HepG2 (cell line): ENCODE results near the gene RALB. TPM values are rescaled to one million over a fixed set of nuclear protein-coding genes. Genes with fewer than 3 reads are reported as not detected.

Source experiments
- ASH2L ChIP-seq: fragments of 300-600, 200-600 bp; sonication (generic); IDR thresholded peaks from 2 replicates; pipeline ENCODE4 v1.7.0; 2017; ENCODE audit warnings: low read depth, mild to moderate bottlenecking, moderate library complexity, mixed read lengths, low read length; ENCODE audit not compliant: insufficient read length
- EHMT2 ChIP-seq: fragments of 200-600 bp; sonication (generic); IDR thresholded peaks from 2 replicates; pipeline ENCODE4 v1.7.0; 2017; ENCODE audit warnings: antibody characterized with exemption, low read depth, low read length, borderline replicate concordance
- HMG20A ChIP-seq: IDR thresholded peaks from 2 replicates; pipeline ENCODE4 v1.6.1; 2016; ENCODE audit warnings: borderline replicate concordance
- JDP2 ChIP-seq: sonication (generic); formaldehyde crosslinking; IDR thresholded peaks from 2 replicates; pipeline ENCODE4 v1.8.1; 2022; ENCODE audit warnings: missing genetic modification reagents, borderline replicate concordance
- KLF15 ChIP-seq: sonication (generic); formaldehyde crosslinking; IDR thresholded peaks from 2 replicates; pipeline ENCODE4 v1.8.1; 2023; ENCODE audit warnings: borderline replicate concordance, mild to moderate bottlenecking, inconsistent platforms, missing genetic modification reagents, mixed read lengths
- MAZ ChIP-seq, 2 experiments: sonication (generic) in 1 of 2; formaldehyde crosslinking in 1 of 2; IDR thresholded peaks; 2 replicates each; pipeline versions ENCODE4 v1.5.0 to v1.6.1; 2012 to 2020; ENCODE audit warnings: low read depth in 2 of 2, mild to moderate bottlenecking in 2 of 2, borderline replicate concordance in 1 of 2, improper control_type of control experiment in 1 of 2, low read length in 1 of 2, missing genetic modification reagents in 1 of 2, moderate library complexity in 1 of 2
- MTF1 ChIP-seq: sonication (generic); formaldehyde crosslinking; IDR thresholded peaks from 2 replicates; pipeline ENCODE4 v1.5.0; 2020; ENCODE audit warnings: missing genetic modification reagents
- NFRKB ChIP-seq: fragments of 450-650 bp; IDR thresholded peaks from 2 replicates; pipeline ENCODE4 v1.6.1; 2017
- SNRNP70 ChIP-seq: fragments of 200-400 bp; formaldehyde crosslinking; IDR thresholded peaks from 2 replicates; pipeline ENCODE4 v1.6.1; 2017; ENCODE audit warnings: mild to moderate bottlenecking, low read depth, low read length, moderate library complexity
- SRF ChIP-seq: IDR thresholded peaks from 2 replicates; pipeline ENCODE4 v1.6.1; 2011; ENCODE audit warnings: mild to moderate bottlenecking, low read depth, low read length, moderate library complexity
- ZBTB1 ChIP-seq: sonication (generic); formaldehyde crosslinking; IDR thresholded peaks from 2 replicates; pipeline ENCODE4 v1.4.0; 2020; ENCODE audit warnings: missing genetic modification reagents, borderline replicate concordance
- ZFP1 ChIP-seq: IDR thresholded peaks from 2 replicates; pipeline ENCODE4 v1.6.1; 2016
- ZFP36 ChIP-seq: fragments of 150-350 bp; IDR thresholded peaks from 2 replicates; pipeline ENCODE4 v1.6.1; 2018; ENCODE audit warnings: borderline replicate concordance, low read length, low read depth; ENCODE audit not compliant: partially characterized antibody
- ZNF230 ChIP-seq: sonication (generic); formaldehyde crosslinking; IDR thresholded peaks from 2 replicates; pipeline ENCODE4 v1.4.0; 2020; ENCODE audit warnings: mild to moderate bottlenecking, missing genetic modification reagents
- ZNF567 ChIP-seq: sonication (generic); formaldehyde crosslinking; IDR thresholded peaks from 2 replicates; pipeline ENCODE4 v1.8.1; 2023; ENCODE audit warnings: mild to moderate bottlenecking, missing genetic modification reagents, borderline replicate concordance
- ZNF615 ChIP-seq: sonication (generic); formaldehyde crosslinking; IDR thresholded peaks from 2 replicates; pipeline ENCODE4 v1.5.0; 2020; ENCODE audit warnings: mild to moderate bottlenecking, missing genetic modification reagents, borderline replicate concordance
- ZNF713 ChIP-seq: sonication (generic); formaldehyde crosslinking; IDR thresholded peaks from 2 replicates; pipeline ENCODE4 v1.4.0; 2020; ENCODE audit warnings: mild to moderate bottlenecking, missing genetic modification reagents
- polyA plus RNA-seq, 8 experiments: library from polyadenylated mRNA; depleted of rRNA in 3 of 8; stranded (reverse) in 7 of 8; unstranded in 1 of 8; fragments of >200 nt; fragmentation: Illumina TruSeq in 4 of 8; extraction: Trizol in 4 of 8; gene quantifications; 2 replicates each; pipeline versions ENCODE4 v1.2.1 to v1.2.3, GENCODE V29; 2011 to 2016; ENCODE audit warnings: low read depth in 4 of 8, missing spikeins in 1 of 8, mixed read lengths in 1 of 8; ENCODE audit not compliant: insufficient read depth in 1 of 8
- total RNA-seq, 5 experiments: library from RNA; depleted of rRNA; stranded (reverse); fragments of >200 nt; fragmentation: Illumina TruSeq; extraction: Trizol; gene quantifications; 2 replicates each; pipeline ENCODE4 v1.2.3, GENCODE V29; 2016; ENCODE audit warnings: low read depth in 1 of 5
- TF ChIP-seq, protein P1 (sequence below): sonication (generic); formaldehyde crosslinking; IDR thresholded peaks from 2 replicates; pipeline ENCODE4 v1.9.0; 2021; ENCODE audit warnings: missing genetic modification reagents, borderline replicate concordance
- TF ChIP-seq, protein P2 (sequence below): sonication (generic); formaldehyde crosslinking; IDR thresholded peaks from 2 replicates; pipeline ENCODE4 v1.9.0; 2021; ENCODE audit warnings: missing genetic modification reagents, borderline replicate concordance
- TF ChIP-seq, protein P3 (sequence below), 2 experiments: IDR thresholded peaks; 2 replicates each; pipeline ENCODE4 v1.6.1; 2011 to 2012; ENCODE audit warnings: low read length in 2 of 2, borderline replicate concordance in 1 of 2, low read depth in 1 of 2, mild to moderate bottlenecking in 1 of 2, moderate library complexity in 1 of 2

The RALB gene
- total and polyA plus RNA-seq, 2 of the 13 experiments (the other 11 are each of a cell fraction or from before 2014, with no cell fraction given), result 37.8 to 43.2 TPM

DNA sequence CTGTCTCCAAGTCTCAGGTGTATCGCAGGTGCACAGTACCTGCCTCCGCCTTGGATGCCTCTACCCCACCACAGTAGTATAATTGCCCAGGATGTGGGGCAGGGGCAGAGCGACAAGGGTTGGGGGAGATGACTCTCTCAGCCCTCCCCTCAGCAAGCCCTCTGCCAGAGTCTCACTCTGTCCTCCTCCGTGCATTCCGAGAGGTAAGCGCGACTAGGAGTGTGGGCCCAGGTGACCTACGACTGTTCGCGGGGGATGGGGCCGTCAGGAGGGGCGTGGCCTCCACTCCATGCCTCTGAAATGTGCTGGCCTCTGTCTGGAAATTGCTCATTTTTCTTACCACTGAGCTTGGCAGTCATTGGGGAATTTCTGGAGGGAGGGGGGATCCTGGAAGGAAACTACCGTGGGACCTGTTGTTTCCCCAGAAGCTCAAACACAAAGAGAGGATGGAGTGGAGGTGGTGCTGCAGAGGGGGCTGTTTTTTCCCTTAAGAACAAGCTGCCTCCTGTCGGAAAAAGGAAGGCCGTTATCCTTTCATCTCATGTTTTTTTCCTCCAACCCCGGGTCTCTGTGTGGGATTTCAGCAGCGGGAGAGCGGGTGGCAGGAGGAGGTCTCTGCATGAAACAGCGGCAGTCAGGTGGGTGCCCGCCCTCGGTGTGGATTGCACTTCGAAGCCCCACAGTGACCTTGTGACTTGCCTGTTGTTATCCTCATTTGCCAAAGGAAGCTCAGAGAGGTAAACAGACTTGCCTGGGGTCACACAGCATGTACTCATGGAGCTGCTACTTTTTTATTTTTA is 13.0 kb upstream of the RALB start (continued):
- TF ChIP-seq MAZ (IDR thresholded peaks at IDR 0.05; ENCODE audit: borderline replicate concordance, low read depth, low read length), result 0 out of 2 replicates have a peak, but pooled peaks have one; percentile 11
- no peak for TF ChIP-seq MAZ (CRISPR knock-in tag; IDR thresholded peaks at IDR 0.05; ENCODE audit: low read depth)
- no peak for TF ChIP-seq ZBTB1 (CRISPR knock-in tag)
- no peak for TF ChIP-seq NFRKB
- TF ChIP-seq, protein P1, sequence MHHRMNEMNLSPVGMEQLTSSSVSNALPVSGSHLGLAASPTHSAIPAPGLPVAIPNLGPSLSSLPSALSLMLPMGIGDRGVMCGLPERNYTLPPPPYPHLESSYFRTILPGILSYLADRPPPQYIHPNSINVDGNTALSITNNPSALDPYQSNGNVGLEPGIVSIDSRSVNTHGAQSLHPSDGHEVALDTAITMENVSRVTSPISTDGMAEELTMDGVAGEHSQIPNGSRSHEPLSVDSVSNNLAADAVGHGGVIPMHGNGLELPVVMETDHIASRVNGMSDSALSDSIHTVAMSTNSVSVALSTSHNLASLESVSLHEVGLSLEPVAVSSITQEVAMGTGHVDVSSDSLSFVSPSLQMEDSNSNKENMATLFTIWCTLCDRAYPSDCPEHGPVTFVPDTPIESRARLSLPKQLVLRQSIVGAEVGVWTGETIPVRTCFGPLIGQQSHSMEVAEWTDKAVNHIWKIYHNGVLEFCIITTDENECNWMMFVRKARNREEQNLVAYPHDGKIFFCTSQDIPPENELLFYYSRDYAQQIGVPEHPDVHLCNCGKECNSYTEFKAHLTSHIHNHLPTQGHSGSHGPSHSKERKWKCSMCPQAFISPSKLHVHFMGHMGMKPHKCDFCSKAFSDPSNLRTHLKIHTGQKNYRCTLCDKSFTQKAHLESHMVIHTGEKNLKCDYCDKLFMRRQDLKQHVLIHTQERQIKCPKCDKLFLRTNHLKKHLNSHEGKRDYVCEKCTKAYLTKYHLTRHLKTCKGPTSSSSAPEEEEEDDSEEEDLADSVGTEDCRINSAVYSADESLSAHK (CRISPR knock-in tag), result no peak
- TF ChIP-seq ZNF567, result no peak
- TF ChIP-seq ZFP36, result peak; percentile 67
- no peak for TF ChIP-seq SNRNP70
- TF ChIP-seq, protein P2, sequence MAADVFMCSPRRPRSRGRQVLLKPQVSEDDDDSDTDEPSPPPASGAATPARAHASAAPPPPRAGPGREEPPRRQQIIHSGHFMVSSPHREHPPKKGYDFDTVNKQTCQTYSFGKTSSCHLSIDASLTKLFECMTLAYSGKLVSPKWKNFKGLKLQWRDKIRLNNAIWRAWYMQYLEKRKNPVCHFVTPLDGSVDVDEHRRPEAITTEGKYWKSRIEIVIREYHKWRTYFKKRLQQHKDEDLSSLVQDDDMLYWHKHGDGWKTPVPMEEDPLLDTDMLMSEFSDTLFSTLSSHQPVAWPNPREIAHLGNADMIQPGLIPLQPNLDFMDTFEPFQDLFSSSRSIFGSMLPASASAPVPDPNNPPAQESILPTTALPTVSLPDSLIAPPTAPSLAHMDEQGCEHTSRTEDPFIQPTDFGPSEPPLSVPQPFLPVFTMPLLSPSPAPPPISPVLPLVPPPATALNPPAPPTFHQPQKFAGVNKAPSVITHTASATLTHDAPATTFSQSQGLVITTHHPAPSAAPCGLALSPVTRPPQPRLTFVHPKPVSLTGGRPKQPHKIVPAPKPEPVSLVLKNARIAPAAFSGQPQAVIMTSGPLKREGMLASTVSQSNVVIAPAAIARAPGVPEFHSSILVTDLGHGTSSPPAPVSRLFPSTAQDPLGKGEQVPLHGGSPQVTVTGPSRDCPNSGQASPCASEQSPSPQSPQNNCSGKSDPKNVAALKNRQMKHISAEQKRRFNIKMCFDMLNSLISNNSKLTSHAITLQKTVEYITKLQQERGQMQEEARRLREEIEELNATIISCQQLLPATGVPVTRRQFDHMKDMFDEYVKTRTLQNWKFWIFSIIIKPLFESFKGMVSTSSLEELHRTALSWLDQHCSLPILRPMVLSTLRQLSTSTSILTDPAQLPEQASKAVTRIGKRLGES (CRISPR knock-in tag), result no peak
- no peak for TF ChIP-seq HMG20A
- TF ChIP-seq ZFP1, result no peak
- TF ChIP-seq ZNF615 (CRISPR knock-in tag), result no peak
- TF ChIP-seq, protein P3, sequence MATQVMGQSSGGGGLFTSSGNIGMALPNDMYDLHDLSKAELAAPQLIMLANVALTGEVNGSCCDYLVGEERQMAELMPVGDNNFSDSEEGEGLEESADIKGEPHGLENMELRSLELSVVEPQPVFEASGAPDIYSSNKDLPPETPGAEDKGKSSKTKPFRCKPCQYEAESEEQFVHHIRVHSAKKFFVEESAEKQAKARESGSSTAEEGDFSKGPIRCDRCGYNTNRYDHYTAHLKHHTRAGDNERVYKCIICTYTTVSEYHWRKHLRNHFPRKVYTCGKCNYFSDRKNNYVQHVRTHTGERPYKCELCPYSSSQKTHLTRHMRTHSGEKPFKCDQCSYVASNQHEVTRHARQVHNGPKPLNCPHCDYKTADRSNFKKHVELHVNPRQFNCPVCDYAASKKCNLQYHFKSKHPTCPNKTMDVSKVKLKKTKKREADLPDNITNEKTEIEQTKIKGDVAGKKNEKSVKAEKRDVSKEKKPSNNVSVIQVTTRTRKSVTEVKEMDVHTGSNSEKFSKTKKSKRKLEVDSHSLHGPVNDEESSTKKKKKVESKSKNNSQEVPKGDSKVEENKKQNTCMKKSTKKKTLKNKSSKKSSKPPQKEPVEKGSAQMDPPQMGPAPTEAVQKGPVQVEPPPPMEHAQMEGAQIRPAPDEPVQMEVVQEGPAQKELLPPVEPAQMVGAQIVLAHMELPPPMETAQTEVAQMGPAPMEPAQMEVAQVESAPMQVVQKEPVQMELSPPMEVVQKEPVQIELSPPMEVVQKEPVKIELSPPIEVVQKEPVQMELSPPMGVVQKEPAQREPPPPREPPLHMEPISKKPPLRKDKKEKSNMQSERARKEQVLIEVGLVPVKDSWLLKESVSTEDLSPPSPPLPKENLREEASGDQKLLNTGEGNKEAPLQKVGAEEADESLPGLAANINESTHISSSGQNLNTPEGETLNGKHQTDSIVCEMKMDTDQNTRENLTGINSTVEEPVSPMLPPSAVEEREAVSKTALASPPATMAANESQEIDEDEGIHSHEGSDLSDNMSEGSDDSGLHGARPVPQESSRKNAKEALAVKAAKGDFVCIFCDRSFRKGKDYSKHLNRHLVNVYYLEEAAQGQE (IDR thresholded peaks at IDR 0.05; ENCODE audit: borderline replicate concordance in 1 of 2, low read depth in 1 of 2, low read length in 2 of 2), result no peak
- no peak for TF ChIP-seq ZNF713 (CRISPR knock-in tag)
- no peak for TF ChIP-seq KLF15
- TF ChIP-seq ASH2L, result no peak
- TF ChIP-seq EHMT2, result no peak
- TF ChIP-seq JDP2 (CRISPR knock-in tag), result no peak
- TF ChIP-seq ZNF230 (CRISPR knock-in tag), result no peak; the same call in 1 of the 2 replicates
- no peak for TF ChIP-seq MTF1 (CRISPR knock-in tag)
- no peak for TF ChIP-seq SRF
